Testis (tissue), 2 donors: ENCODE results near the gene LYPD6.

ENCODE experiments used
- POLR2A ChIP-seq: fragments of 450-650 bp; IDR thresholded peaks from one replicate; pipeline ENCODE4 v1.6.1; 2017; ENCODE audit warnings: antibody characterized with exemption, mild to moderate bottlenecking, moderate library complexity
- TF ChIP-seq, protein P1 (sequence below), 3 experiments: fragments of 450-650 bp in 2 of 3; fragments of 200-600 bp in 1 of 3; sonication (generic) in 1 of 3; IDR thresholded peaks; one replicate each; pipeline ENCODE4 v1.5.1; 2016 to 2019; ENCODE audit warnings: antibody characterized with exemption in 3 of 3, mild to moderate bottlenecking in 2 of 3, moderate library complexity in 1 of 3

DNA sequence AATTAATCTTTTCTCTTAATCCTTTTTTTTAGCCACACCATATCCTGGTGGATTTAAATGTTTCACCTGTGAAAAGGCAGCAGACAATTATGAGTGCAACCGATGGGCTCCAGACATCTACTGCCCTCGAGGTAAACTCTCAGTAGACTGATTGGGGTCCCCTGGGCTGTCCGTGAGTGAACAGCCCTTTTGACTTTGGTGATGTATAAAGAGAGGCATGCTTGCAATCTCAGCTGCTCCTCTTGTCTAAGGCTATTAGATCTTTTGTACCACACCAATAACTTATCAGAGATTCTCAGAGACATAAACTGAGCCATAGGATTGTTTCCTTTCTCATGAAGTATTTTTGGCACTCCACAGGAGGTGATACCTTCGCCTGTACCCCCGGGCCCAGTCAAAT lies 118.6 kb downstream of the LYPD6 start:
- TF ChIP-seq, protein P1, sequence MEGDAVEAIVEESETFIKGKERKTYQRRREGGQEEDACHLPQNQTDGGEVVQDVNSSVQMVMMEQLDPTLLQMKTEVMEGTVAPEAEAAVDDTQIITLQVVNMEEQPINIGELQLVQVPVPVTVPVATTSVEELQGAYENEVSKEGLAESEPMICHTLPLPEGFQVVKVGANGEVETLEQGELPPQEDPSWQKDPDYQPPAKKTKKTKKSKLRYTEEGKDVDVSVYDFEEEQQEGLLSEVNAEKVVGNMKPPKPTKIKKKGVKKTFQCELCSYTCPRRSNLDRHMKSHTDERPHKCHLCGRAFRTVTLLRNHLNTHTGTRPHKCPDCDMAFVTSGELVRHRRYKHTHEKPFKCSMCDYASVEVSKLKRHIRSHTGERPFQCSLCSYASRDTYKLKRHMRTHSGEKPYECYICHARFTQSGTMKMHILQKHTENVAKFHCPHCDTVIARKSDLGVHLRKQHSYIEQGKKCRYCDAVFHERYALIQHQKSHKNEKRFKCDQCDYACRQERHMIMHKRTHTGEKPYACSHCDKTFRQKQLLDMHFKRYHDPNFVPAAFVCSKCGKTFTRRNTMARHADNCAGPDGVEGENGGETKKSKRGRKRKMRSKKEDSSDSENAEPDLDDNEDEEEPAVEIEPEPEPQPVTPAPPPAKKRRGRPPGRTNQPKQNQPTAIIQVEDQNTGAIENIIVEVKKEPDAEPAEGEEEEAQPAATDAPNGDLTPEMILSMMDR (IDR thresholded peaks at IDR 0.05) = no peak
- no peak for TF ChIP-seq POLR2A
